ENCODE data around the gene CHRM4.
A peak's percentile ranks its signal among the peaks of the same experiment; 100 is the strongest.

CHRM4 gene

GRCh38 chr11:46367244-46367915 is 24.2 kb downstream of the CHRM4 start:
- DNase-seq: peak; percentile 72 to 79

GRCh38 chr11:46366661-46367161 is 24.9 kb downstream of the CHRM4 start:
- DNase-seq: no peak

DNA sequence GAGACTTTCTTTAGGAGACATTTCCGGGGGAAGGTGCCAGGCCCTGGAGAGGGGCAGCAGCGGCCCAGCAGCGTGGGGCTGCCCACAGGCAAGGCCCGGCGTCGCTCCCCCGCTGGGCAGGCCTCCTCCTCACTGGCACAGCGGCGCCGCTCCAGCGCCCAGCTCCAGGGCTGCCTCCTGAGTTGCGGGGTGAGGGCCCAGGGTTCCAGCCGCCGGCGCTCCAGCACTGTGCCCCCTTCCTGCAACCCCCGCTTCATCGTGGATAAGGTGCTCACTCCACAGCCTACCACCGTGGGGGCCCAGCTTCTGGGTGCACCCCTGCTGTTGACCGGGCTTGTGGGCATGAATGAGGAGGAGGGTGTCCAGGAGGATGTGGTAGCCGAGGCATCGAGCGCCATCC is 25.3 kb downstream of the CHRM4 start:
- DNase-seq: no peak

DNA sequence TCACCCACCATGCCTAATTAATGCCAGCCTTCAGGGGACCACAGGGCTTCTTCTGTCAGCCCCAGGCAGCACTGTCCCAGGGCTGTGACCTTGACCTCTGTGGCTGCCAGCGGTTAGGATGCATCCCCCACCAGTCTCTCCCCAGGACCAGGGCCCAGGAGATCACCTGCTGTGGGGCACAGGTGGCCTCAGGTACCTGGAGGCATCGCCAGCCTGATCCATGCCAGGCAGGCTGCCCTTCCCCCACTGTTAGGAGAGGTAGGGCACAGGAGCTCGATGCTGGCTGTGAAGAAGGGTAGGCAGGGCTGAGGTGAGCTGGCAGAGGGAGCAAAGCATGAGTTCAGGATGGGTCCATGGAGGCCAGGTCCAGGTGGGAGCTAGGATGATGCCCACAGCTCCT is 26.8 kb downstream of the CHRM4 start:
- DNase-seq: no peak

GRCh38 chr11:46364056-46364455 is 27.5 kb downstream of the CHRM4 start:
- no peak for DNase-seq

GRCh38 chr11:46363455-46364005 is 28.0 kb downstream of the CHRM4 start:
- DNase-seq: no peak

- DNase-seq: peak in 1 of 2 donors; percentile 63
These were observed 28.6 kb downstream of the CHRM4 start for GRCh38 chr11:46363031-46363407.

DNA sequence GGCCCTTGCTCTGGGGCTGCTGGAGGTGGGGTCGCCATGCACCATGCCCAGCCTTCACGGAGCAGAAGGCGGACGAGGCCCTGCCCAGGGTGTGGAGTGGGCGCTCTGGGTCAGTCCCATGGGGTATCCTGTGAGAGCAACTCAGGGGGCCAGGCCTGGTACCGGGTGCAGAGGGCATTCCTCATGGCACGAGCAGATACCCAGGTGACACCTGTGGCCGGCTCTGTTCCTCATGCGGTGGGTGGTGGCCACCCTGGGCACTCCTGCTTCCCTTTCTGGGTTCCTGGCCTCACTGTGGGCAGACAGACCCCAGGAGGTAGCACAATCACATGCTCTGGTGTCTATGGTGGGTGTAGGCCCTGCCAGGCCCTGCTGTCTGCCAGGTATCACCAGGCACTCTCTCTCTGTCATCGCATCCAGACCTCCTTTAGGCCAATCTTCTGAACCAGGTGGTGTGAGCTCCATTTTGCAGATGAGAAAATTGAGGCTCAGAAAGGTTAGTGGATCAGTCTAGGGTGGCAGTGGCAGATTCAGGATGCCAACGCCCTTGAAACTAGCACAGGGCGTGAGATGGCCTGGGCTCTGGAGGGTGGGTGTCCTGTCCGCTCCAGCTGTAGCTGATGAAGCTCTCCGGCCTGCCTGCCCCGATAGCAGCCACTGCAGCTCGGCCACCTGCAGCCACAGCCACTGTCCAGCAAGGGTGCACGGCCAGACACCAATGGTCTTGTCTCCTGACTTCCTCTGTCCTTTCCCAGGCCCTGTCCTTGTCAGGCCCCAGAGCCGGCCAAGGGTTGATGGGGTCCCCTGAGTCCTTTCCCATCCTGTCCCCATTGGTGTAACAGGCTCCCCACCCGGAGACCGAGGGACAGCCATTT is 29.2 kb downstream of the CHRM4 start:
- DNase-seq: no peak

GRCh38 chr11:46361283-46362155 is 30.1 kb downstream of the CHRM4 start:
- peak; percentile 61 to 65 for DNase-seq

DNA sequence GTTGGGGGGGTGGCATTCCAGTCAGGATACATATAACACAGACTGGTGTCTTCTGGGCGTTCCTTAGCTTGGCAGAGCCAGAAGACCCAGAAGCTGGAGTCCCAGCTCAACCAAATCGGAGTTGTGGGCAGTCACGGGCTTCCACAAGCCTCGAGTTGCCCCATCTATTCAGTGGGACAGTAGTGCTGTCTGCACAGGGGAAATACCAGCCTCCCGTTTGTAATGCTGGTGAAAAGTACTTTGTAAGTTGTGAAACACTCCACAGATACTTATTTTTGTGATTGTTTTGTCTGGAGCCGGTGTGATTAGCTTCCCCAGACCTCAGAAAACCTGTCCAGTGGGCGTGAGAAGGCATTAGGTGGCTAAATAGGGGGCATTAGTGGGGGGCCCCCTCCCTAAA is 30.7 kb downstream of the CHRM4 start:
- DNase-seq: no peak

- DNase-seq: no peak
These were observed 31.6 kb downstream of the CHRM4 start for GRCh38 chr11:46359953-46360352.

GRCh38 chr11:46357483-46357936 is 34.1 kb downstream of the CHRM4 start:
- no peak for DNase-seq

- no peak for DNase-seq
These were observed 34.6 kb downstream of the CHRM4 start for GRCh38 chr11:46356924-46357482.

GRCh38 chr11:46353698-46354097 is 37.9 kb downstream of the CHRM4 start:
- DNase-seq: no peak

- peak; percentile 79 to 86 for DNase-seq
These were observed 39.3 kb downstream of the CHRM4 start for GRCh38 chr11:46352063-46352841.

DNA sequence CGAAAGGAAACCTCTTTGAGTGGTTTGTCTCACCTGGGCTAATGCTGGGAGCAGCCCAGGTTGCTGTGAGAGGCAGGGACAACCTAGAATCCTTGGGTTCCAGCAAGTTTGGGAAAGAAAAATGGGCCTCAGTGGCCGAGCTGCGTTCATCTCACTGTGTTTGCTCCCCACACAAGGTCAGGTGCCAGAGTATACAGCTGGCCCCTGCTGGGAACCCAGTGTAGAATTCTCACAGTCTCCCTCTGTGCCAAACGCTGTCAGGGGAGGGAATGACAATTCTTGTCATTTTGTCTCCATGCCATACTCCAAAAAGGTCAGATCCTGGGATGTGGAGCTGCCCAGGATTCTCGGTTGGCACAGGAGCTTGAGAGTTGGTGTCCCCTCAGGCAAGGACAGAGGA is 40.0 kb downstream of the CHRM4 start:
- DNase-seq: no peak

GRCh38 chr11:46351148-46351547 is 40.4 kb downstream of the CHRM4 start:
- DNase-seq: no peak

DNA sequence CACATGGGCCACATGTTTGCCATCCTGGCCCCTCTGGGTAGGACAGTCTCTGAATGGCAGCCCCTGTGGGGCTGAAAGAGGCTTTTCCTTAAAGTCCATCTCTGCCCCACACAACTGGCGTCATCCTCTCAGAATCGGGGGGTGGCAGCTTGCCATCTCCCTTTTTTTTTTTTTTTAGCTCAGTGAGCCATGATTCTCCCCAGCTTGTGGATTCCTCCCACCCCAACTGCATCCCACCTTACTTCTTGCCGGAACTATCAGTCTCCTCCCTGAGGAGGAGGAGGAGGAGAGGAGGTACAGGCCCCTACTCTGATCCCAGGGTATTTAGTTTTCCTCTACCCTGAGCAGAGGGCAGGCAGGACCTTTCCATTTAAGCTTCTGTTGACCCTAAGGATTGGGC is 40.9 kb downstream of the CHRM4 start:
- no peak for DNase-seq

DNA sequence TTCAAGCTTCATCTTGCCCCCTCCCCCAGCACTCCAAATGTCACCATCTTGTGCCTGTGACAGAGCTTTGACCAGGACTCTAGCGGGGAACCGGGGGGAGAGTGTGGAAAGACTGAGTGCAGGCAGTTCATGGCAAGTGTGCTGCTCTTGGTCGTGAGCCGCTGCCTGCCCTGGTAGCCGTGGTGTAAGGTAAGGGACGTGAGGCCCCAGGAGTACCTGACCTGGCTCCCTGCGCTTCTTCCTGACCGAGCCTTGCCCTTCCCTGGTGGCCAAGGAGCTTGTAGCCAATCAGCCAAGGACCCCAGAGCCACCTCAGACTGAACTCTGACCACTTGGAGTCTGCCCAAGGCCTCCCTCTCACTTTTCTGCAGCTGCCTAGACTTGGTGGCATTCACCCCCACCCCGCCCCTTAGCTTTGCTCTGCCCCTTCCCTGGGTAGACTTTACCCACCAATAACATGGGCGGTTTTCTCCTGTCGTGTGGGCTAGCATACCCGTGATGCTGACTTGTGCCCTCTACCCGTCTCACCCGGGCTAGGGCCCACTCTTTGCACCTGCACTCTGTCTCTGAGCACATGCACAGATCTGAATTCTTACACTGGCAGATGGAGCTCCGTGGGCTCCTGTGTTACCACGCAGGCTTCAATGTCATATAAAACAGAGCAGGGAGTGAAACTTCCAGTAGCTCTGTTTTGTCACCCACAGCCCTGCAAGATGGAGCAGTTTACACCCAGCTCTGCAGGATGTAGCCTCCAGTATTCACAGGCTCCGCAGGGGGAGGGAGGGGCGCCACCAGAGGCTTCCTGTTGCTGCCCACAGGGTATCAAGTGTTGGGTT is 42.8 kb downstream of the CHRM4 start:
- peak; percentile 46 to 67 for DNase-seq

- DNase-seq: no peak
These were observed 43.8 kb downstream of the CHRM4 start for GRCh38 chr11:46347637-46348311.

Measured in CD4-positive, alpha-beta T cell treated with Interleukin-1 beta for 1 hour (primary cell).